Measurements from ENCODE around the gene INSRR.

INSRR gene

DNA sequence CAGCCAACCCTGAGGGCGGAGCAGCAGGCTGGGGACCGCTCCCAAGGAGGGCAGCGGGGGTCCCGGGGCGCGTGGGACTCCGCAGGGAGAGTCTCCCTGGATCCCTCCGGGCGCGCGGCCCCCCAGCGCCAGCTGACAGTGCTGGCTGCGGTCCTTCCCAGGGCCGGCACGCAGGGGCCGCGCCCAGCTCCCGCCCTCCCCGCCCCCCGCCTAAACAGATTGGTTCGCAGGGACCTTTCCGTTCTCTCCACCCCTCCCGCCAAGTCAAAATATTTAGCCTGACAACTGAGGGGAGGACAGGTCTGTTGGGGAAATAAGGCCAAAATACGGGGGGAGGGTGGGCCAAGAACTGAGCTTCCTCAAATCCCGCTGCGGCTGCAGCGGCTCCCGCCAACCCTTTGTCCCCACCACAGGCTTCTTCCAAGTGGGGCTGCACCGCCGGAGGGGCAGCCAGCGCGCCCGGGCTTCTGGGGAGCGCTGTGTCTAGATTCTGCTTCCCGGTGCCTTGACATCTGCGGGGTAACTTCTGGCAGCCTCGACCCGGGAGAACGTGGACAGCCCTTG, at the start of gene INSRR:
Gene INSRR, minus strand, starts transcription at position 159 of the 564 bp plus-strand sequence. CDS start 496 bp downstream, outside the sequence.
- DNase-seq, result peak; percentile 24

DNA sequence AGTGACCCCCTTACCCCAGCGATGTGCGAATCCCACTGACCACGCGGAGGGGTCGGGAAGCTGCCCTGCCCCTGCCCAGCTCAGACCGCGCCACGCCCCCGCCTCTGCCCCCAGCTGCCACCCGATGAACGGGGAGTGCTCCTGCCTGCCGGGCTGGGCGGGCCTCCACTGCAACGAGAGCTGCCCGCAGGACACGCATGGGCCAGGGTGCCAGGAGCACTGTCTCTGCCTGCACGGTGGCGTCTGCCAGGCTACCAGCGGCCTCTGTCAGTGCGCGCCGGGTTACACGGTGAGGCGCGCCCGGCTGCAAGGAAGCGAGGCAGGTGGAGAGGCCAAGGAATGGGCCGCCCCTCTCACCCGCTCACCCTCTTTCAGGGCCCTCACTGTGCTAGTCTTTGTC, 49.6 kb upstream of the INSRR start:
- DNase-seq, result peak; percentile 20

DNA sequence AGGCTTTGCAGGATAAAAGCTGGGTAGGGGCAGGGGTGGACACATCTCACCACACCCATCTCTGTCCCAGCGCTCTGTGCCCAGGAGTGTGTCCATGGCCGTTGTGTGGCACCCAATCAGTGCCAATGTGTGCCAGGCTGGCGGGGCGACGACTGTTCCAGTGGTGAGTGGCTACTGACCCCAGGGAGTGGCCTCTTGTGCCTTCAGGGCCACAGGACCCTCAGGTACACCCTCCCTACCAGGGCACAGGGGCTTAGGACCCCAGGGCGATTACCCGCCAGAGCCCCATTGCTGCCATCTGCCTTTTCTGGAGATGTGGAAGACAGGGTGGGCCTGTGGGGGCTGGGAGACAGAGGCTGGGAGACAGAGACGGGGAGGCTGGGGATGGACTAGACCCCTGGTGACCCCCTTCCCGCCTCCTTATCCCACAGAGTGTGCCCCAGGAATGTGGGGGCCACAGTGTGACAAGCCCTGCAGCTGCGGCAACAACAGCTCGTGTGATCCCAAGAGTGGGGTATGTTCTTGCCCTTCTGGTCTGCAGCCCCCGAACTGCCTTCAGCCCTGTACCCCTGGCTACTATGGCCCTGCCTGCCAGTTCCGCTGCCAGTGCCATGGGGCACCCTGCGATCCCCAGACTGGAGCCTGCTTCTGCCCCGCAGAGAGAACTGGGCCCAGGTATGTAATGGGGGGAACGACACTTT, 47.4 kb upstream of the INSRR start:
- DNase-seq, result no peak

DNA sequence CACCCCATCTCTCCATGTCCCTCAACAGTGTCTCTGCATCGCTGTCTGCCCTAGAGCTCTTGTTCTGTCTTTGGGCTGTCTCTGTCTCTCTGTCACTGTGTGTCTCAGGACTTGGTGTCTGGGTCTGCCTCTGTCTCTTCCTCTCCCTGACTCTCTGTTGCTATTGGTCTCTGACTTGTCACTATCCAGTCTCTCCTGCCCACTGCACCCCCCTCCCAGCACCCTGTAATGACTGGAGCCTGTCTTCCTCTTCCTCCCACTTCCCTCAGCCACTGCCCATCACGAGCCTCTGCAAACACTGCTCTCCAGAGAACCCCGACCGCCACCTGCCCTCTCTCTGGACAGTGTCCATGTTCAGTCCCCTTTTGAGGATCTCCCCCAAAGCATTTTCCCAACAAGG, 46.7 kb upstream of the INSRR start:
- DNase-seq, result no peak

DNA sequence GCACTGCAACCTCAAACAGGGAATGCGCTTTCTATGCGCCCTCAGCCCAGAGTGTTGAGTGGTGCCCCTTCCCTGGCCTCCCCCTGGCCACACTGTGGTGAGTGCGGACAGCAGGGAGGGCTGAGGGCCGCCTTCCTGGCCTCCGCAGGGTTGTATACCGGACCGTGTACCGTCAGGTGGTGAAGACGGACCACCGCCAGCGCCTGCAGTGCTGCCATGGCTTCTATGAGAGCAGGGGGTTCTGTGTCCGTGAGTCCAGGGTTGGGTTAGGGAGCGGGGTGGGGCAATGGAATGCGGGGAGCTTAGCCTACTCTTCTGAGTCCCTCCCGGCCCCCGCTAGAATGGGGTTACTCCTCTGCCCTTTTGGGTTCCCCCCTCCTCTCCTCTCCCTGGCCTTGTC, 46.3 kb upstream of the INSRR start:
- DNase-seq, result no peak

DNA sequence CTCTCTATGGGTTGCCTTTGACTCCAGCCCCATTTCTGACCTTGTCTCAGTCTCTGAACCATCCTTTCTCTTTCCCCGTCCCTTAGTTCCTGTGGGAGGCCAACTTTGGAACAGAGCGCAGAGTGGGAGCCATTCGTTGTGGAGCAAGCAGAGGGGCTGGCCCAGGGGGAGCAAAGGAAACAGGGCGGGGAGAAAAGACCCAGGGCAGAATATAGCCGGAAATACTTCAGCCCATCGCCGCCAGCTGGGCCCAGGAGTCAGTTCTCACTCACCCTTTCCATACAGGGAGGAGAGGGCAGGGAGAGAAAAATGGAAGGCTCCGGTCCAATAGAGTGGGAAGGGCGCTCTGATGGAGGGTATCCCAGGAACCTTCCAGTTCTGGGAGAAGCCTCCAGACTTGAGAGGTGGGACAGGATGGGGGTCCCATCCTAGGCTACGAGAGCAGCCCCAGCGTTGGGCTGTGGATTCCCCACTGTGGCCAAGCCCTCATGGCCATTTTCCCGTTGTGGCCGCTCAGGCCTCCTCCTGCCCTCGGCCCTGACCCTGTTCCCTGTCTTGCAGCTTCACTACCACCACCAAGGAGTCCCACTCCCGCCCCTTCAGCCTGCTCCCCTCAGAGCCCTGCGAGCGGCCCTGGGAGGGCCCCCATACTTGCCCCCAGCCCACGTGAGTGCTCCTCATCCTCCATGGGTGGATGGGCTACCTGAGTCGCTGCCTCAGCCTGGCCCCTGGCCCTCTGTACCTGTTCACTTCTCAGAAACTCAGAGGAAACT, 45.5 kb upstream of the INSRR start:
- DNase-seq, result no peak

DNA sequence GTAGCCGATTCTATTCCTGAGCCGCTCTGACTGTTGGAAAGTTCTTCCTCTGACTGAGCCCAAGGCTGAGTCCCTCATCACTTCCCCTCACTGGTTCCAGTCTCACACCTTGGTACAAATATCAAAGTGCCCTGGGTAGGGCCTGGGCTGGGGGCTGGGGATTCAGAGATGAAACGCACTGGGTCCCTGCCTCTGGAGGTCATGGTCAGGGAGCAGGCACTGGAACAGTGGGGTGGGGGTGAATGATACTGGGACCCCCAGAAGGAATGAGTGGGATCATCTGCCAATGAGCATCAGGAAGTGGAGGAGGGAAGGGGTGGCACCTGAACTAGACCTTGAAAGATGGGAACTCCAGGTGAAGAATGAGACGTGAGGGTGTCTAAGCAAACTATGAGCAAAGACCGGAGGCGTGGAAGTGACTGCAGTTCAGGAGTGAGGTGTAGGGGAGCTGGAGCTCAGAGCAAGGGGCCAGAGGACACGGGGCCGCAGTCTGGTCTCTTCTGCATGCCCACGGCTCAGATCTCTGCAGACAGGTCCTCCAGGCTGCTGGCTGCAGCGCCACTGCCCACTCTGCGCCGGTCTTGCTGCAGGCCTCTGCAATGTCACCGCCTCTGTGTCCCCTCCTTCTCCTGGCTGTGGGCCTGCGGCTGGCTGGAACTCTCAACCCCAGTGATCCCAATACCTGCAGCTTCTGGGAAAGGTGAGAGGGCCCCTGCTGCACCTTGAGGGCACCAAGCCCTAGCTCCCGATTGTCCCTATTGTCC, 44.6 kb upstream of the INSRR start:
- DNase-seq, result no peak

DNA sequence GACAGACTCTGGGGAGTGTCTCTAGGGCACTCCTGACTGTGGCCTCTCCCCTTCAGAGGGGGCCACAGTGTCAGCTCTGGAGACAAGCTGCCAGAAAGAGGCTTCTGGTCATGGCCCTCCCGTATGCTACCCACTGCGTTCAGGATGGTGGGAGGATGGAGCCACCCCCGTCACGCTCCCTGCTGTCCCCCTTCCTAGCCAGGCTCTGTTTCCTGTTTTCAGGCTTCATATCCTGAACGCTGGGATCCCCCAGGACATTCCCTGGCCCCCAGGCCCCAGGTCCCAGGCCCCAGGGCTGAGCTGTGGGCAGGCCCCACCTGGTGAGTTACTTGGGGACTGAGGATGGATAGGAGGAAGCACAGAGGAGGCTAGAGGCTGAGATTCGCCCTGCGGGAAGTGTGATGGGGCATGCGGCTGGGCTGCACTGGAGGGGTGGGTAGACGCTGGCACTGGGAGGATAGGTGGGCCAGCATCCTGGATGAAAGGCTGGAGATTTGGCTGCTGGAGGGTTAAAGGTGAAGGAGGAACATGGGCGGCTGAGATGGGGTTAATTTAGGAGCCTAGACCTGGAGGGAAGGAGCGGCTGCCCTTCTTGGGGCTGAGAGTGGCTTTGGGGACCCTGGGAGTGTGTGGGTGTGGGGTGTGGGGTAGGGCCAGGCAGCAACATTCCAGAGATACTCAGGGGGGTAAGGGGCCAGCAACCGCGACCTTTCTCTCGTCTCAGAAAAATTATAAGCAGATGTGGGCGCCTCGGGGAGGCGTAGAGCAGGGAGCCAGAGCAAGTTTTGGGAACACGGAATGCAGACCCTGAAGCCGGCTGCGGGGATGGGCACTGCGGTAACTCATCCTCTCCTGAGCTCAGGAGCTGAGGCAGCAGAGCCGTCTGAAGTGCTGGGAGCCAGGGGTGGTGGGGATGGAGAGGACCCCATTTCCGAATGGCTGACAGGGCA, 43.3 kb upstream of the INSRR start:
- DNase-seq, result no peak

DNA sequence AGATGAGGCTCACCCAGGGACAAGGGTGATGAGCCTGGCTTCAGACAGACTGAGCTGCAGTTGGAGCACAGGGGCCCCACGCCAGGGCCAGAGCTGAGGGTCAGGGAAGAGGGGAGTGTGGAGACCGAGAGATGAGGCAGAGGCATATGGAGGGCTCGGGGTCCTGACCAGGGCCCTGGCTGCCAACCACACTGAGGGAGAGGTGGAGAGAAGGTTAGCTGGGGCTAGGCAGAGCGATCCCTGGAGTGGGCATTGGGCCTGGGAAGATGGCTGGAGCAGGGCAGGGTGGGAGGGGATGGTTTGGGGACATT, 42.6 kb upstream of the INSRR start:
- no peak for DNase-seq

DNA sequence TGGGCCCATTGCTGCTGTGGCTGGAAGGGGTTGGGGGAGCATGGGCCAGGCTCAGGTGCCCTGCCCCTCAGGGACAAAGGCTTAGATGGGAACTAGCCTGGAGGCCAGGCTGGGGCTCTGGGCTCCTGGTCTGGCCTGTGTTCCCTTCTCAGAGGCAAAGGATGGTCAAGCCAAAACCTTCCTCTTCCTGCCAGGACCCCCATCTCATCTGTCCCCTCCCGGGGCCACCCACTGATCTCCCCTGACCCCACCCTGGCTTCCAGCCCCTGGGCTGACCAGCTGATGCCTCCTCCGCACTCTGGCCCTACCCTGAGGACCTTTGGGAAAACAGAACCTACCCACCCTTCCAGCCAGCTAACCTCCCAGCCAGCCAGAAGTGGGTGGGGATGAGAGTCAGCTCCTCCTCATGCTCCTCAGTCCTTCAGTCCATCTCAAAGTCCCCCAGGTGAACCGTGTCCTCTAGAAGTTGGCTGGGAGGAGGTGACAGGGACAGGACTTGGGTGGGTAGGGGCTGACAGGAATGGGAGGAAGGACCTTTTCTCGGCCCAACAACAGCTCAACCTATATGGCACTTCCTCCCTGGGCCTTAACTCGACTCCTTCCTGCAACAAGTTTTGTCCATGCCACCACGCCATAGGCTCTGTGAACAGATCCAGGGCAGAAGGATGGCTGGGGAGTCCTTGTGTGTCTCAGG, 42.1 kb upstream of the INSRR start:
- no peak for DNase-seq

DNA sequence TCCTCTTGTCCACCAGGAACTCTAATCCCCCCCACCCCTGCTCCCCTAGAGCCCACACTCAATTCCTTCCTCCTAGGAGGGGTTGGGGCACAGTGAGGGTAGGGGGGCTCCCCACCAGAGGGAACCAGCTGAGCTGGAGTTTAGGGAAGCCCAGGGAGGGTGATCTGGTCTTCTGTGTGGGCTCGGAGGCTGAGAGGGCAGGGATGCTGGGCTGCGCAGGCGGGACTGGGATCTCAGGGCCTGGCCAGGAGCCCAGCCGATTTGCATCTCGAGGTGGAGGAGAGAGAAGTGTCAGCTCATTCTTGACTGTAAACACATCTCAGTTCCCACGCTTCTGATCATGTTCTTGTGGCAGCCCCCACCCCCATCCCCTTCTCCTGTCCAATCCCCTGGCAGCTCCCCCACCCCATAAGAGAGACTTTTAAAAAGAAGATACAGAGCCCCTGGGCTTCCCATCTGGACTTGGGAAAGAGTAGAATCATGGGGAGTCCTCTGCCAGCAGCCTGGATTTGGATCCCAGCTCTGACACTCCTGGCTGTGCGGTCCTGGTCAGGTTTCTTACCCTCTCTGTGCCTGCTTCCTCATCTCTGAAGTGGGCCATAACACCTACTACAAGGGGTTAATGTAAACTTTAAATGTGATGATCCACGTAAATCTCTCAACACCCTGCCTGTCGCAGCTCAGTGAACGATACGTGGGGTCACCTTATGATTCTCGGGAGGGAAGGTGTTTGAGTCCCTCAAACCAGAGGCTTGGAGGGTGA, 41.2 kb upstream of the INSRR start:
- no peak for DNase-seq

DNA sequence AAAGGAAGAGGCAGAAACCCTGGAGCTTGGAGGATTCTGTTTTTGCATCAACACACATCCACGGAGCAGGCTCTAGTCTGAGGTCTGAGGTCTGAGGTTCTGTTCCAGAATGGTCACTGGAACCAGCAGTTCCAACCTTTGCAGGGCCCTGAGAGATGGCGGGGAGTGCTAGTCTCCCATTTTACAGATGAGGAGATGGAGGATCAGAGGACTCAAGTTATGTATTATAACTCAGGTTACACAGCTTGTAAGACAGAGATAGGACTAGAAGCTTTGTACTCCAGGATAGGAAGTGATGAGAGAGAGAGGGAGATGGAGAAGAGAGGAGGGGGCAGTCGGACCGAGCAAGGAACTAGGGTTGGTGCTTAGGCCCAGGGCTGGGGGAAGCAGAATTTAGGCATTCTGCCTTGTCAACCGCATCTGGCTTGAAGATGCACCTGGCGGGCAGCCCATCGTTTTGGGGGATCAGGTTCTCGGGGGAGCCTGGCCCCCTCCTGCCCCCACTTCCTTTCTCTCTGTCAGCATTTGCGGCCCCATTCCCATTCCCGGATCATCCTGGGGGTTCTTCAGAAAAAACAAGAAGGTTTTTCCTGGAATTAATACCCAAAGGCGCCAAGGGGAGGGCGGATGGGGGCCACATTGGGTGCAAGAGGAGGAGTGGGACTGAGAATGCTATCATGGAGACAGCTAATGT, 40.2 kb upstream of the INSRR start:
- no peak for DNase-seq

DNA sequence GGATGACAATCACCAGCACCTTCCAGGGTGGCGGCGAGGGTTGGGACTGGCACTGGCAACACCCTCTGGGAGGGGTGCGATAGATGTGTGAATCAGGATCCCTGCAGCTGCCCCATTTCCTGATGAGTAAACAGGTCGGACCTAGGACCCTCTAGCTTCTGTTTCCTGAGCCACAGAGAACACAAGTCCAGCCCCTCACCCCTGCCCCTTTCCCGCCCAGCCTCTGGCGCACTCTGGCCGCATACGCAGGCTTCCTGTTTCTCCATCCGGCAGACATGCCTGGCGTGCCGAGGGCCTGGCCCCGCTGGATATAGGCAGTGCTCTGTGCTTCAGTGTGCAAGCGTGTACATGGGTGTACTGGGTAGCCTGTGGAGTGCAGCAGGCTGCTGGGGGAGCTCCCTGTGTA, 39.2 kb upstream of the INSRR start:
- DNase-seq, result no peak

DNA sequence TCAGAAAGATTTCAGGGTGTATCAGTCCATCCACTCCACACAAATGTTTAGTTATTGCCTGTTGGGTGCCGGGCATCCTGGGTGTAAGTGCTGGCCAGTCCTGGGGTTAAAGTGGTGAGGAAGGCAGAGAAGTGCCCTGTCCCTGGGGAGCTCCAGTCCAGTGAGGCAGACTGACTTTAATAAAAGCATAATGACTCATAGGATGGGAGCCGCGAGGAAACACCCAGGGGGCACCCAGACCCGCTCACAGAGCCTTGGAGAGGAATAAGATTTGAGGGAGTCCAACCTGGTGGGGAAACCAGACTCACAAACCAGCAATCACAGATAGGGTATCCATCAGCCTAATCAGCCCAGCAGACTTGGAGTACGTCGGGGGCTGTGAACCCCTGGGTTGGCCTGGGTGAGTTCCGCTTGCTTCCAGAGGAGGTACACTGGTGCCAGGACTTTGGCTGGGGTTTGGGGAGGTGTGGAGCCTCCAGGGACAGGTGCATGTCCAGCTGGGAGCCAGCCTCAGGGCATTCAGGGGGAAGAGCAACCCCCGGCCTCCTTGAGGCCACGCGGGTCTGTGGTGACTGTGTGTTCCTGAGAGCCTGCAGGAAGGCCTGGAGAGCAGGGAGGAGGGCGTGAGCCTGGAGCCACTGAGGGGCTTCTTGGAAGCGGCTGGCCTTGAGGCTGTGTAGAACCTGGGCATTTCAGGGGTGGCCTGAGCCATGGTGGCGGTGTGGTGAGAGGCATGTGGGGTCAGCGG, 38.3 kb upstream of the INSRR start:
- DNase-seq, result no peak

DNA sequence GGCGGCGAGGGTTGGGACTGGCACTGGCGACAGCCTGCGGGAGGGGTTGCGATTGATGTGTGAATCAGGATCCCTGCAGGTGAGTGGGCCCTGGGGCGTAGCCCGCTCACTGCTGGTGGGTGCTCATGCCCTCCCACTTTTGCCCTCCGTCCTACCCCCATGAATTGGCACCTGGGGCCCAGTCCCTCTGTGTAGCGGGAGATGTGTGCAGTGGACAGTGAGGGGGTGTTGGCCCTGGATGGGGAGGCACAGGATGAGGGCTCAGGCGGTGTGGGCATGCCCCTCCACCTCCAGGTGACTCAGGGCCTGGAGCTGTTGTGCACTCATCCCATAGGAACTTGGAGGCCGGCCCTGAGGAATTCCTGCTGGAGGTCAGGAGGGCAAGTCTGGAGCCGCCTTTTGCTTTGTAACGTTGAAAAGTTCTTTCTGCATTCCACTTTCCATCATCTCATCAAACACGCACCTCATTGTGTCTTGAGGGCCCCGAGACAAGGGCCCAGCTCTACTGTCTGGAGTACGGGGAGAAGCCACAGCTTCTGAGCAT, 37.6 kb upstream of the INSRR start:
- DNase-seq, result no peak

DNA sequence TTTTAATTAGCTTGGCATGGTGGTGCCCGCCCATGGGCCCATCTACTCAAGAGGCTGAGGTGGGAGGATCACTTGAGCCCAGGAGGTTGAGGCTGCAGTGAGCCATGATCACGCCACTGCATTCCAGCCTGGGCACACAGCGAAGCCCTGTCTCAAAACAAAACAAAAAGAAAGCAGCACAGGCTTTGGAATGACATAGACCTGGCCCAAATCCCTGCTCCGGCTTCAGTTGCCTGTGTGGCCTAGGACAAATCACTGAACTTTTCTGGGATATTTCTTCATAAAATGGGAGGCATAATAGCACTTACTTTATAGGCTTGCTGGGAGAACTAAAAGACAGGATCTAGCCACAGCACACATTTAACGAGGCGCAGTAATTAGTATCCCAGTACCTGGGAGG, 37.0 kb upstream of the INSRR start:
- DNase-seq, result no peak

DNA sequence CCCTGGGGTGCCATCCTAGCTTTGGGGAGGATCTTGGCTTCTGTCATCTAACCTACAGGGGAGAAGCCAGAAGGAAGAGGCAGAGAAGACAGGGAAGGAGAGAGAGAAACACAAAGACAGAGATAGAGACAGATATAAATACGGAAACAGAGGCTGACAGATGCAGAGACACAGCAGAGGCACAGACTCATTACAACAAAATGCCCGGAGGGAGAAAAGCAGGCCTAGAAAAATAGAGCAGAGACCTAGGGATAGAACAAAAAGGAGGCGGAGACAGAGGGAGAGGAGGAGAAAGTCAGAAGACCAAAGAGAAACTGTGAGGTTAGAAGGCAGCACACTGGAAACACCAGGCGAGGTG, 36.5 kb upstream of the INSRR start:
- DNase-seq, result no peak

DNA sequence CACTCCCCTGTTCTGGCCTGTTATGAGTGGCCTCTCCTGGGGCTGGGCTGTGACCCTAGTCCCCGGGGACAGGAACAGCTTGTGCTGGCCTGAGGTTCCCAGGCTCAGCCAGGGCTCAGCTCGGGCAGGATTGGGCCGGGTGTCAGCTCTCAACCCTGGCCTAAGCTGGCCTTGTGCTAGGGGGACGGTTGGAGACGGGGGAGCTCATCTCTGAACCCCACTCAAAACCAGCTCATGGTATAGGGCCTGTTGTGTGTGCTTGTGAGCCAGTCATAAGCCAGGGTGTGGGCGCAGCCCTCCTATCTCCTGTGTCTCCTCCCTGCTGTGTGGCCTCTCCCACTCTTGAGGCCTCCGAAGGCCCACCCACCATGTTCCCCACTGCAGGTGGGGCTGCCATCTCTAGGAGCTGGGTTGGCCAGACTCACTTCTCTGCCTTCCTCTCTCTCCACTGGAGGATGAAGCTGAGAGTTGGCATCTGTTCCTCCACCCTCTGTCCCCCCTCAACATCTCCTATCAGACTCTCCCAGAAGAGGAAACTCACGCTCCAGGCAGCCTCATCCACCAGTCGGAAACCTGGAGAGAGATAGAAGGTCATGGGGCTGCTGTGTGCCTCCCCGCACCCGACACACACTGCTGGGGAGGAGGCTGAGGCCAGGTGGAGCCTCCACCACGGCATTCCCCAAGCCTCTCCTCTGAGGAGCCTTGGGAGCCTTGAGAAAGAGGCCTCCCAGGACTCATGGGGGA, 36.0 kb upstream of the INSRR start:
- no peak for DNase-seq

DNA sequence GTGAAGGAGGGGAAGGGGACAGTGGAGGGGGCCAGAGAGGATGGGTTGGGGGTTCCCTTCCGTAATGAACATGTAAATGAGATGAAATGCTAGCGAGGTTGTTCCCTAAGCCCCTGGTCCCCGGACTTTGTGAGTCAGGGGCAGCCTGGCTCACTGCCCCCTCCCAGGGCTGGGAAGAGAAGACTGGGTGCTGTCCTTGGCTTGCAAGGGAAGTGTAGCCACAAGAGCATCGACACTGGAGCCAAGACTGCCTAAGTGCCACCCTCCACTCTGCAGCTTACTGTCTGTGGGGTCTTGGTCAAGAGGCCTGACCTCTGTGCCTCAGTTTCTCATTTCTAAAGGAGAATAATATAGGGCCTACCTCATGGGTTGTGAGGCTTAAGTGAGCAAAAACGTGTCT, 35.1 kb upstream of the INSRR start:
- no peak for DNase-seq
